Fibroblast of skin of scalp (primary cell): ENCODE results near the gene KLHL6. TPM values are rescaled to one million over a fixed set of nuclear protein-coding genes. Genes with fewer than 3 reads are reported as not detected.
A peak's percentile ranks its signal among the peaks of the same experiment; 100 is the strongest.
"Not testable (repeated sequence)": the region's sequence is repeated elsewhere in the genome, so short reads cannot be mapped to it uniquely, and the experiment has no call there.

Source experiments
- DNase-seq: peaks from one replicate; pipeline ENCODE4 v3.0.0-alpha.2; 2013
- polyA plus RNA-seq, 2 experiments: library from polyadenylated mRNA; unstranded; fragments of 120-200 nt; gene quantifications; one replicate each; pipeline ENCODE4 v1.2.1, GENCODE V29; 2013; ENCODE audit not compliant: insufficient read length in 2 of 2

KLHL6 gene, protein sequence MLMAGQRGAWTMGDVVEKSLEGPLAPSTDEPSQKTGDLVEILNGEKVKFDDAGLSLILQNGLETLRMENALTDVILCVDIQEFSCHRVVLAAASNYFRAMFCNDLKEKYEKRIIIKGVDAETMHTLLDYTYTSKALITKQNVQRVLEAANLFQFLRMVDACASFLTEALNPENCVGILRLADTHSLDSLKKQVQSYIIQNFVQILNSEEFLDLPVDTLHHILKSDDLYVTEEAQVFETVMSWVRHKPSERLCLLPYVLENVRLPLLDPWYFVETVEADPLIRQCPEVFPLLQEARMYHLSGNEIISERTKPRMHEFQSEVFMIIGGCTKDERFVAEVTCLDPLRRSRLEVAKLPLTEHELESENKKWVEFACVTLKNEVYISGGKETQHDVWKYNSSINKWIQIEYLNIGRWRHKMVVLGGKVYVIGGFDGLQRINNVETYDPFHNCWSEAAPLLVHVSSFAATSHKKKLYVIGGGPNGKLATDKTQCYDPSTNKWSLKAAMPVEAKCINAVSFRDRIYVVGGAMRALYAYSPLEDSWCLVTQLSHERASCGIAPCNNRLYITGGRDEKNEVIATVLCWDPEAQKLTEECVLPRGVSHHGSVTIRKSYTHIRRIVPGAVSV
- 0.07 TPM for polyA plus RNA-seq (2013, experiment 1 of 2; ENCODE audit: insufficient read length)
- 0.22 TPM for polyA plus RNA-seq (2013, experiment 2 of 2; ENCODE audit: insufficient read length)

DNA sequence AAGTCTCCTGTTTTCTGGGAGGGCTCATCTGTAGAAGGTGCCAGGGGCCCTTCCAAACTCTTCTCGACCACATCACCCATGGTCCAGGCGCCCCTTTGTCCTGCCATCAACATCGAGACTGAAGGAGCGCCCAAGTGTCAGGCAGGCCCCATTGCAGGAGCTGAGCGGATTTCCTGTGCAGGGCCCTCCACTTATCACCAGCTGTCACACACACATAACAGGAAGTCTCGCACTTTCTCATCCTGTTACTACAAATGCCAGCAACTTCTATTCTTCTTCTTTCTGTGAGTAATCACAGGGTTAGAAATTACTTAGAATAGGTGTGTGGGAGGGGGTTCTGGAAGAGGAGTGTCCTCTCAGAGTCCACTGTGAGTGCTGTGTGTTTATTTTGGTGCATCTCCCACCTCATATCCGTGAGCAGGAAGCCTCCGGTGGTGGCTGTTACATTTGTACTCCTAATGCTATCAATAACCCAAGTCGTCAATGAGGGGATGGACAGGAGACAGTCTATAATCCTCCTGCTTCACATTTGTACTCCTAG is at the start of gene KLHL6:
TSS of gene KLHL6 (minus strand) at position 166 of the 541 bp plus-strand sequence. CDS start at position 113, 53 bp downstream.
- DNase-seq: no peak

DNA sequence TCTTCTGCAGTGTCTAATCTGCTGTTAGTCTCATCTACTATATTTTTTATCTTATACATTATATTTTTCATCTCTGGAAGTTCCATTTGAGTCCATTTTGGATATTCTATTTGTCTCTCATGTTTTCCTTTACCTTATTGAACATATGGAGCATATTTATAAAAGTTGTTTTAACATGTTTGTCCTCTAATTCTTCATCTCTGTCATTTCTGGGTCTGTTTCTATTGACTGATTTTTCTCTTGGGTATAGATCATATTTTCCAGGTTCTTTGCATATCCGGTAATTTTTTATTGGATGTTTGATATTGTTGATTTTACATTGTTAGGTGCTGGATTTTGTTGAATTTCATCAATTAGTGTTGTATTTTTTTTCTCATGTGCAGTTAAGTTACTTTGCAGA is 42.5 kb upstream of the KLHL6 start:
- no peak for DNase-seq

DNA sequence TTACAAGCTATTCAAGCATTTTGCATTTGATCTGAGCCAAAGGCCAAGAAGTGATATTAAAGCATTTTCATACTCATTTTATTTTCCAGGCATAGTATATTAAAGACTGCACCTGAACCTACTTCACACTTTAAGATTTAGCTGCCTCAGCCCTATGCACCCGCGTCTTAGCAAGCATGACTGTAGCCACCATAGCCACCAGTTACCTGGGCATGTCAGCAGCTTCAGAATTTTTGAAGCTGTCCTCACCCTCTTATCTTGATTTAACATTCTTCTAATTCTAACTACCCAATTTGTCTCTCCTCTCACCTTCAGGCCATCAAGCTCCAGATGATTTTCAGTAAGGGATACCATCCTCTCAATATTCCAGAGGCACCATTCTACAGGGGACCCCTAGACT is 39.1 kb upstream of the KLHL6 start:
- DNase-seq: no peak

DNA sequence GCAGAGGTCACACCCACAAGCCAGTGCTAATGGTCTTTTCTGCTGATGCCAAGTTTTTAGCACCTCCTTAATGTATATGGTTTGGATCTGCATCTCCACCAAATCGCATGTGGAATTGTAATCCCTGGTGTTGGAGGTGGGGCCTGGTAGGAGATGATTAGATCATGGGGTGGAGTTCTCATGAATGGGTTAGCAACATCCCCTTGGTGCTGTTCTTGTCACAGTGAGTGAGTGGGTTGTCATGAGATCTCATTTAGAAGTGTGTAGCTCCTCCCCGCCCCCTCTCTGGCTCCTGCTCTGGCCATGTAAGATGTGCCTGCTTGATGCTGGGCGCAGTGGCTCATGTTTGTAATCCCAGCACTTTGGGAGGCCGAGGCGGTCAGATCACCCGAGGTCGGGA is 37.3 kb upstream of the KLHL6 start:
- no peak for DNase-seq

DNA sequence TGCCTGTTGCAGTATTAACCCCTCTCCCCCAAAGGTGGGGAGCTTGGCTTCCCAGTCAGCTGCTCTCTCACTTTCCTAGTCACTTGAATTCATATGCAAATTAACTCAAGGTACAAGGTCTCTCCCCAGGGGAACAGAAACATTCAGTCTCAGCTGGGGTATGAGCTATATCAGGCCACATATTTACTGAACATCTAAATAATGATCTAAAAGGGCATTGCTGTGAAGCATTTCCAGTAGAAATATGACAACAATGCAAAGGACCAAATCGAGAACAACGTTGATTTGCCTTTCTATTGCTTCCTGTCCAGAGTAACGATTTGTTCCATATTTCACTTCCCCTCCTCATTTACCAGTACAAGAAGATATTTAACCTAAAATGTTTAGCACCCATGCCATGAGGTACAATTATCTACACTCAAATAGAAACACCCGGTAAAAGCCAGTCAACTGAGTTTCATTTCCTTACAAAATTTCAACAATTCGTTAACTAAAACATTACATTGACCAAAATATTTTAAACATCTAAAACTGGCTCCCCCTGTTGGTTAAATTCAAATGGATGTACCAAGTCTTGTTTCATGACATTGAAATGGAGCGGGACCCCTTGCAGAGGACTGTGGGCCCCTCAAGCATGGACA is 36.5 kb upstream of the KLHL6 start:
- no peak for DNase-seq

DNA sequence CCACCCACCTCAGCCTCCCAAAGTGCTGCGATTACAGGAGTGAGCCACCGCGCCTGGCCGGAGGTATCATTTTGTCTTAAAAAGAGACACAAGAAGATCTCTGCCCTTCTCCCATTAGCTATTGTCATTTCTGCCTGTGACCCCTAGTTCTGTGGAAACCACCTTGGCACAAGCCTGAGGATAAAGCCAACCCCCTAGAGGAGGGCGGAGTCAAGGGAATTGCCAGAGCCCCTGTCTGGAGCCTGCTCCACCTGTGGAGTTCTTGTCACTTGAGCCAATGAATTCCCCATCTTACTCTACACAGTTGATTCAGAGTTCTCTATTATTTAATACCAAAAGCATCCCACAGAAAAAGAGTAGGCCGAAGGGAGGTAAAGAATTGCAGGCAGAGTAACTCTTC is 34.9 kb upstream of the KLHL6 start:
- no peak for DNase-seq

DNA sequence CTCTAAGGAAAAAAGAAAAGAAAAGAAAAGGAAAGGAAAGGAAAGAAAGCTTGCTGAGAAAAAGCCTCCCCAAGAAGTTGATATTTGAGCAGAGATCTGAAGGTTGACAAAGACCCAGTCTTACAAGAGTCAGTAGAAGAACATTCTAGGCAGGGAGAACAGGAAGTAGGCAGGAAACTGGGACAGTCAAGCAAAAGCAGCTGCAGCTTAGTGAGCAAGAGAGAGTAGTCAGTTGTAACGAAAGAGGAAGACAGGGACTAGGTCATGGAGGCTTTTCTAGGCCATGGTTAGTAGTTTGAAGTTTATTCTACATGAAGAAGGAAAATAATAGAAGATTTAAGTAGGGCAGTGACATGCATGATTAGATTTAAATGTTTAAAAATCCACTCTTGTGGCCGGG is 31.8 kb upstream of the KLHL6 start:
- no peak for DNase-seq

DNA sequence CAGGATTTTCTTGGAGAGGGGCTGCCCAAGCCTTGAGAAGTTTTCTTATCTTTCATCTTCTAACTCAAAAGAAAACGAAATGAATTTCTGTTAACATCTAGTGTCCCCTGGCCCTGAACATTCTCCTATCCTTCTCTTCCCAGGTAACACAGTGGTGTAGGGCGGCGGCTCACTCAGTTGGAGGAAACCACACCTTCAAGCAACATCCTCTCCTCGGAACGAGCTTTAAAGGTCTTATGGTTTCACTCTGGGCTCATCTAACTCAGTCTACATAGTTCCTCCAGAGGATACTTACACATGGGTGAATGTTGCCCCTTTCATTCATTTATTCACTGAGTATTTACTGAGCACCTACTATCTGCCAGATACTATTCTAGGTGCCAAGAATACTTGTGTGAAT is 31.0 kb upstream of the KLHL6 start:
- DNase-seq: no peak

DNA sequence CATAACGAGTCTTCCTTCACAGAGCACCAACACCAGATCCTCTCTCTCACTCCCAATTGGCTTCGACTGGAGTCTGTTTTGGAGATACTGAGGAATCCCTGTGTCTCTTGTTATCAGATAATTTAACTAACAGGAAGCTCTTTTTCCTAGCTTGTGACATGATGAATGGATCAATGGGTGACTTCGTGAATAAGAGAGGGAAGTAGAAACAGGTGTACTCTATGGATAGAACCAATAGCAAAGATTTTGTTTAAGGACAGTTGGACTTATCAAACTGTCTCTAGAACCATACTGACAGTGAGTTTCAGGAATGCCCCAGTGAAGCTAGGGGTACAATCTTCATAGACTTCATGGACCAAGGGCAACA is 29.4 kb upstream of the KLHL6 start:
- no peak for DNase-seq

DNA sequence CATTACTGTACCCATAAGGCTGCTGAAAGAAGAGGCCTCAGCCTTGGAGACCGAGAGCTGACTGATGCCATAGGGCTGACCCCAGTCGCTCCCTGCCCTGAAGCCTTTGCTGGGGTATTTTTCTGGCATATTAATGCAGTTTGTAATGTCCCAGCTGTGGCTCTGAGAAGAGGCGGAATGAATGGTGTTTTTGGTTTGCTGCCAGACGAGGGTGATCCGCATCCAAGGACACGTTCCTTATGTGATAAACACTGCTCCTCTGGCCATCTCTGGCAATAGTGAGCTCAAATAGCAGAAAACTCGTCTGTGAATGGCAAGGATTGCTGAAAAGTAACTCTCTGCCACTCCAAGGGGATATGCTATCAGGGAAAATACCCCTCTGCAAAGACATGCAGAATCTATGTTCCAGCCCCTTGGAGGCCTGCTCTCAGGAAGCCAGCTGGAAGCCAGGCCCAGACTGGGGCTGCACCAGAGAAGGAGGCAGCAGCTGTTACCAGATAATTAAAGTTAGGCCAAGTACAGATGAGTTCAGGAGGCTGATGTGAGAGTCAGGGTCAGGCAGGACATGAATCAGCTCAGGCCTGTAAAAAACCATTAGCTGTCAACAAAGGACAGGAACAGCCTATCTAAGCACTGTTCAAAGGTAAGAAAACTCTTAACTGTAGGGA is 28.9 kb upstream of the KLHL6 start:
- peak; percentile 26 for DNase-seq

DNA sequence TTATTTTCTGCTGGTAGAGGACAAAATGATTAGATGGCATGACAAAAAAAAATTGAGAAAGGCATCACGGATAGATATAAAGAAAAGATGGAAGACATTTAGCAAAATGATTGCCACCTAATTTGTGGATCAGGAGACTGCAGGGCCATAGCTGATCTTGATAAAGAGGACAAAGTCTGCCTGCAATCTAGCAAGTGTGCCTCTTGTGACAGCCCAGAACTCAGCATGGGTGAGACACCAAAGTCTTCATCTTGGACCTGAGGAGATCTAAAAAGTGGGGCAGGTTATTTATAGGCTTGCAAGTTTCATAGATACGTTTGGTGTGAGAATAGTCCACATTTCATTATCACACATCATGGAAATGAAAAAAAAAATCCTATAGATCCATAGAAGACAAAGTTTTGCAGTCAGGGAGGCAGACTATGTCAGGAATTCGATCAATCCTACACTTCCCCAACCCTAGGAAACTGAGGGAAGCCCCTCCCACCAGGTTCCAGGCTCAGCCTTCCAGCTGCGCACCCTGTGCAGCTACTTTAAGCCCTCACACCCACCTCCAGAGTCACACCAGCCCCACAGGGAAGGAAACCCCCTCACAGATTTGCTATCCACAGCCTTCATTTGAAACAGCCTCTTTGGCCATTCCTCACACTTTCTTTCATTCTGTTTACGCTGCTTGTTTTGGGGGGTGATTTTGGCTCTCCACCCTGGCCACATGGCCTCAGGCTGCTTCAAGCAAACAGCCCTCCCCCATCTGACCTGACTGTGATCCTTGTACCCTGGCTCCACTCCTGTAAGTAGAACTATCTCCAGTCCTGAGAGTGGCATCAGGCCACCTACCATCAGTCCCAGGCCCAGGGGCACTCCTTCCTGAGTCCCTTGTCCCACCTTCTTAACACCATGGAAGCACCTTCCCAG is 28.1 kb upstream of the KLHL6 start:
- DNase-seq: no peak

DNA sequence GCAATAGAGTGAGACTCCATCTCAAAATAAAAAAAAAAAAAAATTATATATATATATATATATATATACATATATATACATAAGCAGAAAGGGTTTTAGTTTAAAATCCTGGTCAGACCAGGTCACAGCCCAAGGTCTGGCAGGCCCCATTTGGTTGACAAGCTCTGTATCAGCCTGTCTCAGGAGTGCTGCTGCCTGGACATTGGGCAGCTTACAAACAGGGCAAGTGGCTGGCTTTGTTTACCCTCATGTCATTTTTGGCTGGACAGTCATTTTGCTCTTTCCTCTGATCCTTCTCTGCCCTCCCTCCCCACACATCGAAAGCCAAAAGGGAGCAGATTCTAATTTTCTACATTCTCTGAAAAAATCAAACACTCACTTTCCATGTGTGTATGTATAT is 26.7 kb upstream of the KLHL6 start:
- DNase-seq: no peak

DNA sequence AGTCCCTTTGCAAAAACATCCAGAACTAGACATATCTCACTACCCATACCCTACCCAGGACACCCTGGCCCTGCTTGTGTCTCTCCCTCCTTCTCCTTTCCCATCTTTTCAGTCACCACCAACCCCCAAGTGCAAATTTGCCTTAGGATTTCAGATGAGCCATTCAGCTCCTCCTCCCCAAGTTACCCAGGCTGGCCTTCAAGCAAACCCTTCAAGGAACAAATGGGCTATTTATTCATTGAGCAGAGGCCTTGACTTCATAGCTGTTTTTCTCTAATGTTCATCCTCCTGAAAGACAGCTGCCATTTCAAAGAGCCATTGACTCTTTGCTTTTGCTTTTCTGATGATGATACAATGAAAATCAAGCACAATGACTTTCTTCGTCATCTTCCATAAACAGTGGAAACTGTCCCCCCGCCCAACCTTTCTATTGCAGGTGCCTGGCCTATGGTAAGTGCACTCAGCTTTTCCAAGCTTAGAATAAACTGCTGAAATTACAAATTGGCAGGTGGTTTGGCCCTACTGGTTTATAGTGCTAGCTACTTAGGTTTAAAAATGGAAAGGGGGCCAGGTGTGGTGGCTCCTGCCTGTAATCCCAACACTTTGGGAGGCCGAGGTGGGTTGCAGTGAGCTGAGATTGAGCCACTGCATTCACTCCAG is 26.1 kb upstream of the KLHL6 start:
- DNase-seq: no peak

DNA sequence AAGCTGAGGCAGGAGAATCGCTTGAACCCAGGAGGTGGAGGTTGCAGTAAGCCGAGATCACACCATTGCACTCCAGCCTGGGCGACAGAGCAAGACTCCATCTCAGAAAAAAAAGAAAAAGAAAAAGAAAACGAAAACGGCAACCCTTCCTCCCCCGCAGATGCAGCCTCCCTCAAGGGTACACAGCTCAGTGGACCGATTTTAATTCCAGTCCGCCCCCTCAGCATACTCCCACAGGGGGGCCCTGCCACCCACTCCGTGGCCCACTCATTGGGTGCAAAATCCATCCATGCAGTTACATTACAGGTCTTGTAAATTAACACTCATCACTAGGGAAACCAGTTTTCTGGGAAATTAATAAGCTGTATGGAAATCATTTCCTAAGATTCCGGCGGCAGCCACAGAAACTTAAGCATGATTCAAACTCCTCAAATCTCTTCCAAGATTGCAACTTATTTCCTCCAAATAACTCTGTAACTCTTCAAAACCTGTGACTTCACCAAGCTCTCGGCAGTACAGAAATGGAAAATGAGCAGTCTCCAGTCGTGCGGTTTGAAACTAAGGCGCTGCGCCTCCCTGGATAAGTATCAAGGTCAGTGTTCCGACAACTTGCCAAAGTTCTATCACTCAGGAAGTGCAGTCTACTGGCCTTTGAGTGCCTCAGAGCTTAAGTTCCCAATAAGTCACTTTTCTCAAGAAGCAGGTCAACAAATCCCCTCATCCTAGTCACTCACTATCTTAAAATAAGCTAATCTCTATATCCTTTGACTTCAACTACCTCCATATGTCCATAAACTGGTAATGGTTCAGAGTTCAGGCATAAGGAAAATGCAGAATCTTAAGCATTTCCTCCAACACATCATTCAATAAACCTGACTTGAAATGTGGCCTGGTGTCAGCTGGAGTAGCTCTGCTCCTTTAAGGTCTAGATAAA is 24.7 kb upstream of the KLHL6 start:
- no peak for DNase-seq

DNA sequence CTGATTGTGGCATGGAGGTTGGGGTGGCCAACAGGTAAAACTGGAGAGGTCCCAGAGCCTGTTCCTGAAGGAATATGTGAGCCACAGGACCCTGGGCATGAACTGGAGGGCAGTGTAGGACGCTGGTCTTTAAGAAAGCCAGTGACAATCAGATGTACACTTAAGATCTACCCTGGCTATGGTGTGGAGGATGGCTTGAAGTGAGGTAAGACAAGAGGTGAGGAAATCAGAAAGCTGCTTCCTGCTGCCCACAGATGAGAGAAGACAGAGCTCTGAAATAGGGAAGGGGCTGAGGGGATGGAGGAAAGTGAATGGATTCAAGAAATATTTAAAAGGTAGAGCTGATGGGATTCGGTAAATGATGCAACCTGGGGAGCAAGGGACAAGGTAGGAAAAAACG is 22.7 kb upstream of the KLHL6 start:
- DNase-seq: no peak

DNA sequence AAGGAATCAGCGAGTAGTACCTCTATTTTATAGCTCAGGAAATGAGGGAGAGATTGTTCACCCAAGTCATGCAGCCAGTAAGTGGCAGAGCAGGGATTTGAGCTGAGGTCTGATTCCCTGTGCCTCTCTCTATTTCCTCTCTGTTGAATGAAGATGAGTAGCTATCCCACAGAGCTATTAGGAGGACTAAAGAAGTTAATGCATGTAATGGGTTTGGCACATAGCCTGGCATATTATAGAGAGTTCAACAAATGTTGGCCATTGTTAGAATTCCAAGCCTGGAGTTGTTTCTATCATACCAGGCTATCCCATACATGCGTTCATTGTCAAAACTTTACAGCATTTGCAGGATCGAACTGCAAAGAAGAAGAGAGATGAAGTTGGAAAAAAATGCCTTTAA is 21.8 kb upstream of the KLHL6 start:
- no peak for DNase-seq

DNA sequence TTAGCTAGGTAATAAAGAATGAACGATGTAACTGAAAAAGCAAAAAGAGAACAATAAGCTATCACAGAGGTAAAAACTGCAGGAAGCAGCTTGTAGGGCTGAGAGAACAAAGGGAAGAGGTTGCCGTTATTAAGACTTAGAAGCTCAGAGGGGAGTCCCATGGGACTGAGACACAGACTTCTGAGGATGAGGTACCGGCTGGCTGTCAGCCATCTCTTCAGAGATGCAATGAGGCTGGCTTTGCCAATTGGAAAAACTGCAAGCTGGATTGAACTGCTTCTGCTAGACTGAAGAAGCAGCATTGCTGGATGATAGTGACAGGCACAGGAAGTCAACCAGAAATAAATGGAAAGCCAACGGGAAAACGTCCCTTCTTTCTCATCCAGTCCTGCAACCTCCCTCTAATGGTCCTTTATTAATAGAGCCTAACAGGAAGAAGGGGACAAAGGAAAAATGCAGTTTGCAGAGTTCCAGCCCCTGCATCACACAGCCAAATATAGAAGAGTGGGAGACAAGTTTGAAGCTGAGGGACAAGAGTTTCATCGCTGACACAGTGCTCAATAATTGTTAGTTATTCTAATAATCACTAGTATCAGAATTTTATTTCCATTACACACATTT is 21.1 kb upstream of the KLHL6 start:
- DNase-seq: peak; percentile 47

DNA sequence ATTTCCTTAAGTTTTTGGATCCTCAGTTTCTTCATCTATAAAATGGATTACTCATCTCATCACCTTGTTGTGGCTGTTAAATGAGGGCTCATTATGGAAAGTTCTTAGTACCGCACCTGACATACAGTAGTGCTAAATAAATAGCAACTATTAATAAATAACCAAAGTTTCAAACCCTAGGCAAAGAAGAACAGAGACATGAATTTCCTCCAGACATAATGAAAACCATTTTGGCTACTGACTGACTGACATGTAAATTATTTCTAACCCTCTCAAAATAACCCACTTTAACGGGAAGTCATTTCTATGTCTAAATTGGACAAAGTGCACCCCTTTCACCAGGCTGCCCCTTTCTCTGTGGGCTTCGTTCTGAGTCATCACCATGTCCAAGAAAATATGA is 17.4 kb upstream of the KLHL6 start:
- no peak for DNase-seq

DNA sequence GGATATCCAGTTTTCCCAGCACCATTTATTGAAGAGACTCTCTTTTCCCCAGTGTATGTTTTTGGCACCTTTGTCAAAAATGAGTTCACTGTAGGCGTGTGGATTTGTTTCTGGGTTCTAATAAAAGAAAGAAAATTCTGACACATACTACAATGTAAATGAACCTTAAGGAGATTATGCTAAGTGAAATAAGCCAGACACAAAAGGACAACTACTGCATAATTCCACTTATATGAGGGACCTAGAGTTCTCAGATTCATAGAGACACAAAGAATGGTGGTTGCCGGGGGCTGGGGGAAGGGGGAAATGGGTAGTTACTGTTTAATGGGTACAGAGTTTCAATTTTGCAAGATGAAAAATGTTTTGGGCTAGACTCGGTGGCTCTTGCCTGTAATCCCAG is 14.7 kb upstream of the KLHL6 start:
- DNase-seq: not testable (repeated sequence)

DNA sequence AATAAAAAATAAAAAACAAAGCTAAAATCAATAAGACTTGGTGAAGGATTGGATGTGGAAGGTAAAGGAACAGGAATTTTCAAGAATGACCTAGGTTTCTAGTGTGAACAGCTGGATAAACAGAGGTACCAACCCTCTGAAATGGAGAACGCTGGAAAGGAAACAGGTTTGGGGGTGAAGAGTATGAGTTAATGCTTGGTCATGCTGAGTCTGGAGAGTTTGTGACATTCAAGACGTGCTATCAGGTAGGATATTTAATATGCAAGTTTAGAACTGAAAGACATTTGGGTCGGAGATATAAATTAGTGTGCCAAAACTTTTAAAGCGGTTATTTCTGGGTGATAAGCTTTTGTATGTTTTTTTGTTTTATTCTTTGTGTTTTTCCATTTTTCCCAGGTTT is 11.4 kb upstream of the KLHL6 start:
- no peak for DNase-seq
